Memory B cell (primary cell): ENCODE measurements around the gene MTPN.
A peak's percentile ranks its signal among the peaks of the same experiment; 100 is the strongest.

ENCODE experiments used
- ATAC-seq: fragments of 150-1000 bp; cut with Tn5 transposase; 2 replicates; pipeline ENCODE4 v1.10.0; 2021; ENCODE audit warnings: low read depth, mild to moderate bottlenecking, moderate library complexity
- DNase-seq, 2 donors: peaks; one replicate each; pipeline ENCODE4 v3.0.0; 2022; ENCODE audit warnings: low spot score in 2 of 2
- H3K27ac Mint-ChIP-seq: one replicate; pipeline ENCODE4 v1.8.0; 2022; ENCODE audit warnings: mild to moderate bottlenecking, moderate library complexity, mixed read lengths
- H3K27me3 Mint-ChIP-seq: one replicate; pipeline ENCODE4 v1.8.0; 2022; ENCODE audit warnings: mixed read lengths
- H3K36me3 Mint-ChIP-seq: one replicate; pipeline ENCODE4 v1.8.0; 2022; ENCODE audit warnings: mild to moderate bottlenecking, mixed read lengths
- H3K4me1 Mint-ChIP-seq: one replicate; pipeline ENCODE4 v1.8.0; 2022; ENCODE audit warnings: mixed read lengths
- H3K4me3 Mint-ChIP-seq: one replicate; pipeline ENCODE4 v1.8.0; 2022; ENCODE audit warnings: mild to moderate bottlenecking, moderate library complexity, mixed read lengths
- H3K9me3 Mint-ChIP-seq: one replicate; pipeline ENCODE4 v1.8.0; 2022; ENCODE audit warnings: mixed read lengths

MTPN gene

DNA sequence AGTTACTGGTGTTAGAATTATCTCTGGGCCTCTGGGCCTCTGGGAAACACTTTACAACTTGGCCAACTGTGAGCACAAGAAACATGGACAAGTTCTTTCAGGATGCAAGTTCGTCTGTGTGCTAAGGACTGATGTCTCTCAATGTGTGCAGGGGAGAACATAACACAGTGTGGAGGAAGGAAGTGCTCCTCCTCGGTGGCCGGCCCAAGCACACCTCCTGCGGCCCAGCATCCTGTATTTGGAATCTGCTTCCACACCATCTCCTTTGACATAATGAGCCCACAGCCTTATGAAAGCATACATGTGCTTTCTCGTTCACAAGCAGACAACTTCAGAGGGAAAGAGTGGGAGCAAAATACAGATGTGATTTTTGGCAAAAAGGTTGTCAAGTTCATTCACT lies 59.0 kb downstream of the MTPN start:
- H3K27me3 Mint-ChIP-seq = no peaks in the 10 kb centered on the region
- no peak overlapping the region for H3K27ac Mint-ChIP-seq
- H3K9me3 Mint-ChIP-seq = peaks cover 3% of the 10 kb centered on the region
- H3K4me3 Mint-ChIP-seq = no peak overlapping the region
- H3K36me3 Mint-ChIP-seq = peaks cover 23% of the 10 kb centered on the region
- ATAC-seq = no peak
- H3K4me1 Mint-ChIP-seq = peaks cover 9% of the 10 kb centered on the region
- no peak for DNase-seq

DNA sequence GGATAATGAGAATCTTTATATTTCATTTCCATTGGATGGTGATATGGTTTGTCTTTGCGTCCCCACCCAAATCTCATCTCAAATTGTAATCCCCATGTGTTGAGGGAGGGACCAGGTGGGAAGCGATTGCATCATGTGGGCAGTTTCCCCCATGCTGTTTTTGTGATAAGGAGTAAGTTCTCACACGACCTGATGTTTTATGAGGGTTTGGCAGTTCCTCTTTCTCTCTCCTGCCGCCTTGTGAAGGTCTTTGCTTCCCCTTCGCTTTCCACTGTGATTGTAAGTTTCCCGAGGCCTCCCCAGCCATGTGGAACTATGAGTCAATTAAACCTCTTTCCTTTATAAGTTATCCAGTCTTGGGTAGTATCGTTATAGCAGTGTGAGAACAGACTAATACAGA lies 59.4 kb downstream of the MTPN start:
- ATAC-seq (peak; percentile 31), DNase-seq (no peak)
- Mint-ChIP-seq H3K27ac (no peak overlapping the region), H3K36me3 (peaks cover 23% of the 10 kb centered on the region), H3K9me3 (peaks cover 3% of the 10 kb centered on the region), H3K4me1 (peaks cover 9% of the 10 kb centered on the region), H3K27me3 (no peaks in the 10 kb centered on the region), H3K4me3 (no peak overlapping the region)

DNA sequence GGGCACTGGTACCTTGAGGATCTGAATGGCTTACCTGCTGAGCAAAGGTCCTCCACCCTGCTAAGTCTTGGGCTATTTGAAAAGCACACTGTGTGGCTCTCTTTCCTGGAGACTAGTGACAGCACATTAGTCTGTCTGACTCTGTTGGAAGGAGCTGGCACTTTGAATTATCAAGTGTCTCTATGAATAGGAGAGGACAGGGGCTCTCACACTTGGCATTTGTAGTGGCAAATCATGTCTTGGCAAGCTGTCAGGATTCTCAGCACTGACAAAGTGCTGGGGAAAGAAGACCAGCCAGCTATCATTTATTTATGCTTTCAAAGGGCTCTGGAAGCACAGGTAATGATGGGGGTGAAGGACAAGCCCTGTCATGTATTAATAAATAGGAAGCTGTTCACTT lies 62.8 kb downstream of the MTPN start:
- DNase-seq = no peak
- Mint-ChIP-seq H3K9me3 (no peaks in the 10 kb centered on the region), H3K27me3 (no peaks in the 10 kb centered on the region), H3K4me1 (peaks cover 7% of the 10 kb centered on the region), H3K27ac (no peak overlapping the region), H3K4me3 (no peak overlapping the region), H3K36me3 (peaks cover 13% of the 10 kb centered on the region)
- no peak for ATAC-seq

DNA sequence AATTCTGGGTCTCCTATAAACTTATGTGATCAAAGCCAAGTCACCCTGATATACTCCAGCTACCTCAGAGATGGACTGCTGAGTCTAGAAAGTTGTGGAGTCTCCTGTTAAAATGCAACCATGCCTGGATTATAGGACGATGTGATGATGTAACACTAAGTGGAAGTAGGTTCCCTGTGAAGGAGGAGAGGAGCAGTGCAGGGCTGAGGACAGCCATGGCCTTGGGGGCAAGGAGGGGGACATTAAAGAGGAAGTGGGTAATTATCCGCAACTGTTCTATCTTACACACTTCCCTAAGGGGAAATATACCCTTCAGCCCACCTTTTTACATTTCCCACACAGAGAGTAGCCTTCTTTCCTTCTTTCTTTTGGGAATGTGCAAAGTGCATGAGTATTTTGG lies 63.8 kb downstream of the MTPN start:
- Mint-ChIP-seq H3K36me3 (peaks cover 13% of the 10 kb centered on the region), H3K27ac (no peak overlapping the region), H3K27me3 (no peaks in the 10 kb centered on the region), H3K4me3 (no peak overlapping the region), H3K4me1 (peaks cover 7% of the 10 kb centered on the region), H3K9me3 (no peaks in the 10 kb centered on the region)
- DNase-seq (no peak), ATAC-seq (no peak)

DNA sequence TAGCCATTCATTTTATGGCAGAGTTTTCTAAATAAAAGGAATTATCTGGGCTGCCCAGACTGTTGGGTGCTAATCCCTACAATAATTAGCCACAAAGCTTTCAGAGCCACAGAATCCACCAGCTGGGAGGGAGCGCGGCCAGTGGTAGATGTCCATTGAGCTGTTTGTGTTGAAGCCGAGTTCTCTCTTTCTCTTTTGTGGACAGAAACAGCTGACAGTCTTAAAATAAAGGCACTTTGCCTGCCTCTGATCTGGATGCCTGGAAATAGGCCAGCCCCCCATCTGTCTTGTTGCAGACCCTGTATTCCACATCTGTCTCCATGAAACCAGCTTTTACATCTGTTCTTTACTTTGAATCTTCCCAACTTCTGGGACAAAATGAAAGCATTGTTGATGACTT lies 66.1 kb downstream of the MTPN start:
- Mint-ChIP-seq H3K4me3 (no peak overlapping the region), H3K27me3 (no peaks in the 10 kb centered on the region), H3K9me3 (no peaks in the 10 kb centered on the region), H3K27ac (no peak overlapping the region), H3K36me3 (peaks cover 7% of the 10 kb centered on the region), H3K4me1 (peaks cover 3% of the 10 kb centered on the region)
- no peak for ATAC-seq
- DNase-seq = no peak

DNA sequence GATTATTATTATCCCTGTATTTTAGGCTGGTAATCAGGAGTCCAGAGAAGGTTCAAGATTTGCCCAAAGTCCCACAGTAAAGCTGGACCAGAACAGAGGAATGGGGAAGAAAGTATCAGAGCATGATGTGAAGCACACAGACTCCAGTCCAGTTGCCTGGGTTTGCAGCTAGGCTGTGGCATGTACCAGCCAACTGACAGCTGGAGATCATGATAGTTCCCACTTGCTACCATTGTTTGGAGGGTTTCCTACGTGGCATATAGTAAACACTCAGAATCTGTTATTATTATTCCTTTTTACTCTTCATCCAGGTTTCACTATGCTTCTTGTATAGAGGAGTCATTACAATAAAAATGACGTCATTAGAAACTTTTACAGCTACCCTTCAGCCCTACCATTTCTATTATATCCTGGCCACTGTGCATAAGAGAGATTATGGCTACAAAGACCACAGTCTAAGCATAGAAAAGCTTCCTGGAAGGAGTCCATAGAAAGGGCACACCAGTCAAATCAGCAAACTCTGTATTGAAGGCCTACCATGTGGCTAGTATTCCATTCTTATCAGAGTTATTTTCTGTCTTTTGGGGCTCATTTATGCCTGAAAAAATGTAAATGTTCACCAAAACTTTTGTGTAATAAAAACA lies 66.6 kb downstream of the MTPN start:
- no peak for DNase-seq
- no peak overlapping the region for H3K4me3 Mint-ChIP-seq
- H3K9me3 Mint-ChIP-seq = no peaks in the 10 kb centered on the region
- H3K36me3 Mint-ChIP-seq = peaks cover 4% of the 10 kb centered on the region
- H3K4me1 Mint-ChIP-seq = peaks cover 3% of the 10 kb centered on the region
- ATAC-seq = no peak
- no peak overlapping the region for H3K27ac Mint-ChIP-seq
- no peaks in the 10 kb centered on the region for H3K27me3 Mint-ChIP-seq

DNA sequence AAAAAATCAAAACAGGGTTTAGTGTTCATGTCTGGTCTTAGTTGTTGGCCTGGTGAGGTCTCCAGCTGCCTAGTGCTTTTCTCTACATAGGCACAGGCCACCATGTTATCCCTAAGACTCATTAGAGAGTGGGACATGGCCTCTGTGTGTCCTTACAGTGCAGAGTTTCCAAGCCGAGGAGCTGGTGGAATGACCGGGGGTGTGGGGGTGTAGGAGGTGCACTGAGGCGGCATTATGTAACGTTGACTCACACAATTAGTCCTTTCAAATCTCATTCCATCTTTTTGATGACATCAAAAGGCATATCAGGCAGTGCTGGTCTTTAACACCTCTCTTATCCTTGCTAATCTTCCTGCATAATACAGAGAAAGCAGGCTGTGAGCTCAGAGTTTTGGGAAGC lies 71.3 kb downstream of the MTPN start:
- ATAC-seq = no peak
- Mint-ChIP-seq H3K4me1 (no peaks in the 10 kb centered on the region), H3K36me3 (no peaks in the 10 kb centered on the region), H3K9me3 (no peaks in the 10 kb centered on the region), H3K27ac (no peak overlapping the region), H3K4me3 (no peak overlapping the region), H3K27me3 (no peaks in the 10 kb centered on the region)
- no peak for DNase-seq

DNA sequence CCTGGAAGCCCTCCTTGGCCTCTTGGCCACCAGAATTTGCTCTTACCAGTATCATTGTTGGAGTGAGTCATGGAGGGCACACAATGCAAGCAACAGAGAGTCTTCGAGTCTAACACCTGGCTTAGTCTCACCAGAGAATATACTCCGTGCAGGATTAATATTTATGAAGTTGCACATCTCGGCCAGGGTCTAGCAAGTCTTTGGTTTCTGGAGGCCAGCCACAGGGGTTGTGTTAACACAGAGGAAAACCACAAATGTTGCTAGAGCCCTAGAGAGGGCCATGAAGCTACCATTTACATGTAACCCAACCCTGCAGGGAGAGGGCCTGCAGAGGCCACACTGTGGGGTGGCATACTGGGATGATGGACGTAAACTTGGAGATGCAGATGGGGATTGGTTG lies 71.8 kb downstream of the MTPN start:
- DNase-seq (no peak), ATAC-seq (no peak)
- Mint-ChIP-seq H3K27me3 (no peaks in the 10 kb centered on the region), H3K9me3 (no peaks in the 10 kb centered on the region), H3K4me1 (no peaks in the 10 kb centered on the region), H3K36me3 (no peaks in the 10 kb centered on the region), H3K4me3 (no peak overlapping the region), H3K27ac (no peak overlapping the region)

DNA sequence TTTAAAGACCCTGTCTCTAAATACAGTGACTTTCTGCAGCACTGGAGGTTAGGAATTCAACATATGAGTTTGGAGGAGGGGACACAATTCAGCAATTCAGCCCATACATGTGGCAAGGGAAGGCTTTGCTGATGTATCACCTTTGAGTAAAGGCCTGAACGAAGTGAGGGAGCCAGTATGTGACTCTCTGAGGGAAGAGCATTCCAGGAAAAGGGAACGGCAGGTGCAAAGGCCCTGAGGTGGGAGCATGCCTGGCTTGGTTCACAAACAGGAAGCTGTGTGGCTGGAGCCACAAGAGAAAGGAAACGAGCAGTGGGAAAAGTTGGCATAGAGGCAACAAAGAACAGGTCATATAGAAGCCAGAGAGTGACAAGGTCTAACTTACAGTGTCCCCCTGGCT lies 72.9 kb downstream of the MTPN start:
- Mint-ChIP-seq H3K4me1 (no peaks in the 10 kb centered on the region), H3K9me3 (no peaks in the 10 kb centered on the region), H3K4me3 (no peak overlapping the region), H3K27ac (no peak overlapping the region), H3K36me3 (no peaks in the 10 kb centered on the region), H3K27me3 (no peaks in the 10 kb centered on the region)
- DNase-seq (no peak), ATAC-seq (no peak)

DNA sequence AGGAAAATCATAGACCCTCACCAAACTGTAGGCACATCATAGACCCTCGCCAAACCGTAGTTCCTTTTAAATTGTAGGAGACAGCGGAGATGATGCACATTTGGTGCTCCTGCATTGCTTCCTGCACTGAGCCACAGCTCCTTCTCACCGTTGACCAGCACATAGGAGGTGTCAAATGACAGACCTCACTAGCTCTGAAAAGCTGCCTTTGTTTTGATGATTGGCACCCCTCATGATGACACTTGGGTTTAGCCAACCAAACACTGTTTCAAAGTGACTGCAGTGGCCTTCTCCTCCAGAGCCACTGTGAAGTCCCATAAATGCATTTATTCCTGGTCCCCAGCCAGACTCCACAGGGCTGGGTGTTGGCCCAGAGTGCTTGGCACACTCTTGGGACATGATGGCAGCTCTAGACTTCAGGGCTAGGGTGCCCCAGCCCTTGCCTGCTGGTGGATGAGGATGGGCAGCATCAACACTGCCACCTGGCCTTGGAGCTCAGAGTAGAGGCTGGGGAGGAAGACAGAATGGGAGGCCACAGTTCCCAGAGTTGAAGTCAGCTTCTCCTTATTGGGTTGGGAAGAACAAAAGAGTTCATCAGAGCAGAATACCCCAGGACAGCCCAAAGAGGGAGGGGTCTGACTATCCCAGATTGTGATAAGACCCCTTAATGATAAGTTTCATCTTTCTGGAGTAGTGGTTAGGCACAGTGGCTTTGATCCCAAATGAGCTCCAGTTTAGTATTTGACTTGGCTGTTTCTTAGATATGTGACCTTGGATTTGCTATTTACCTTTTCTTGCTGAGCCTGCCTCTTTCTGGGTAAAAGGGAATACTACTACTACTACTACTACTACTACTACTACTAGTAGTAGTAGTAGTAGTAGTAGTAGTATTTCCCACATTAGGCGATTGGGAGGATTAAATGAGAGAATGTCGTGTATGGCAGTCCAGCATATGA lies 75.3 kb downstream of the MTPN start:
- H3K36me3 Mint-ChIP-seq = no peaks in the 10 kb centered on the region
- H3K9me3 Mint-ChIP-seq = no peaks in the 10 kb centered on the region
- H3K4me3 Mint-ChIP-seq = no peak overlapping the region
- H3K27ac Mint-ChIP-seq = no peak overlapping the region
- no peaks in the 10 kb centered on the region for H3K27me3 Mint-ChIP-seq
- DNase-seq = no peak
- ATAC-seq = no peak
- H3K4me1 Mint-ChIP-seq = no peaks in the 10 kb centered on the region

DNA sequence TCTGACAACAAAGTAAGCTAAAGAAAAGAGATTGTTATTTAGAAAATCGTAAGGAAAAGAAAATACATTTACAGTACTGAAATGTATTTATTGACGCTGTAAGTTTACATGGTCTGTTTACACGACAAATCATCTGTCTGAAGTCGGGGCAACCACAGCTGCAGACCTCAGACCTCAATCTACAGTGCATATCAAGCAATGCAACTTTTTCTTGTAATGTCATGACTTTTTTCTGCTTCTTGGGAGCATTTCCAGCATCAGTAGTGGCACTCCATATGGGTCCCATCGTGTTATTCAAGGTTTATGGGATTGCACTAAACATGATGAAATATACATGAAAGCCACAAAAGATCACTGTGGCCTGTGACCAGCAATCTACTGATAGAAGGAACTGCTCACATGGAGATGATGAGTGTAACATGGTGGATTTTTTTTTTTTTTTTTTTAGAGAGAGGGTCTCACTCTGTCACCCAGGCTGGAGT lies 77.1 kb downstream of the MTPN start:
- H3K27me3 Mint-ChIP-seq = no peaks in the 10 kb centered on the region
- ATAC-seq = no peak

DNA sequence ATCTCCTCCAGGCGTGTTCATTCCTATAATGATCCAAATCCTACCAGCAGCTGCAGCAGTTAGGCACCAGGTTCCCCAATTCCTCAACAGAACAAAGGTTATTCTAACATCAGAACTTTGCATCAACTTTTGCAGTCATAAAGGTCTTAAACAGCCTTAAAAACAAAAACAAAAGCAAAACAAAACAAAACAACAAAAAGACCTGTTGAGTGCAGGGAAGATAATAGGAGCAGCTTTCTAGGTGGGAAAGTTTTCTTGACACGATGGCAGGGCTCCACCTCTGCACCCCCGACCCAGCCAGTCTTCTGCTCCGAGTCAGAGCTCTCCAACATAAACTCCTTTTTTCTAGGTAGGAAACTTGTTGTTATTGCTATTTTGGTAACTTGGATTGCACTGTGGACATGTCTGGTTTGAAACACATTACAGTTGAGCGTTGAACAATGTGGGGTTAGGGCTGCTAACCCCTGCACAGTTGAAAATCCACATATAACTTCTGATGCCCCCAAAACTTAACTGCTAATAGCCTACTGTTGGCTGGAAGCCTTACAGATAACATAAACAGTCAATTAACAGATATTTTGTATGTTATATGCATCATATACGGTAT lies 77.6 kb downstream of the MTPN start:
- no peaks in the 10 kb centered on the region for H3K36me3 Mint-ChIP-seq
- no peak overlapping the region for H3K4me3 Mint-ChIP-seq
- H3K9me3 Mint-ChIP-seq = peaks cover 2% of the 10 kb centered on the region
- no peak for DNase-seq
- H3K27ac Mint-ChIP-seq = no peak overlapping the region
- no peaks in the 10 kb centered on the region for H3K4me1 Mint-ChIP-seq
- ATAC-seq = no peak
- no peaks in the 10 kb centered on the region for H3K27me3 Mint-ChIP-seq

More for the DNA sequence above, 77.1 kb downstream of the MTPN start:
- Mint-ChIP-seq H3K36me3 (no peaks in the 10 kb centered on the region), H3K9me3 (peaks cover 2% of the 10 kb centered on the region), H3K4me3 (no peak overlapping the region), H3K4me1 (no peaks in the 10 kb centered on the region), H3K27ac (no peak overlapping the region)
- no peak for DNase-seq

DNA sequence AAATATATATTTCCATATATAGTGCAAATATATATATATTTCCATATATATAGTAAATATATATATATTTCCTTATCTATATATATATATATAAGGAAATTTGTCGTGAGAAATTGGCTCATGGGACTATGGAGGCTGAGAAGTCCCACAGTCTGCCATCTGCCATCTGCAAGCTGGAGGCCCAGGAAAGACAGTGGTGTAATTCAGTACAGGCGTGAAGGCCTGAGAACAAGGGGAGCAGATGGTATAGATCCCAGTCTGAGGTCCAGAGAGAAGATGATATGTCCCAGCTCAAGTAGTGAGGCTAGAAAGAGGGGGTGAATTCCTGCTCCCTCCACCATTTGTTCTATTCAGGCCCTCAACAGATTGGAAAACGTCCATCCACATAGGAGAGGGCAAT lies 78.9 kb downstream of the MTPN start:
- no peaks in the 10 kb centered on the region for H3K4me1 Mint-ChIP-seq
- no peaks in the 10 kb centered on the region for H3K36me3 Mint-ChIP-seq
- no peak overlapping the region for H3K4me3 Mint-ChIP-seq
- ATAC-seq (no peak), DNase-seq (no peak)
- H3K27me3 Mint-ChIP-seq = no peaks in the 10 kb centered on the region
- H3K27ac Mint-ChIP-seq = no peak overlapping the region
- H3K9me3 Mint-ChIP-seq = peaks cover 2% of the 10 kb centered on the region

DNA sequence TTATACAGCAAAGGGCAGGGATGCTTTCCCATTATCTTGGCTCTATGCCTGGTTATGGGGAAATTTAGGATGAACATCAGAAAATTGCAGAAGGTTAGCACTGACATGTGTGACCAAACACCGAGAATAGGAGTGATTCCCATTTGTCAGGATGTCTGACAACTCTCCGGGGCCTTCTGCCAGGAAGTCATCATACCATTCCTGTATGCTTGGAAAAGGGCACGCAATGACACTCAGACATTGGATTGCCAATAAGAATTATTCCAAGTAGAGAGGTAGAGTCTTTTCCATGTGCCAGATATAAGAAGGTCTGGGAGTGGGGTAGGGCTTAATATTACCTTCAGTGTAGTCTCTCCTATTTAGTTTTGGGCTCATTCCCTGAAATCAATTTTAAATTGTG lies 82.3 kb downstream of the MTPN start:
- DNase-seq (no peak), ATAC-seq (no peak)
- no peaks in the 10 kb centered on the region for H3K36me3 Mint-ChIP-seq
- no peak overlapping the region for H3K4me3 Mint-ChIP-seq
- H3K4me1 Mint-ChIP-seq = no peaks in the 10 kb centered on the region
- no peak overlapping the region for H3K27ac Mint-ChIP-seq
- H3K9me3 Mint-ChIP-seq = peaks cover 2% of the 10 kb centered on the region
- H3K27me3 Mint-ChIP-seq = no peaks in the 10 kb centered on the region
